ENCODE data around the gene RPIA. TPM values are rescaled to one million over a fixed set of nuclear protein-coding genes. Genes with fewer than 3 reads are reported as not detected.
"Not testable (repeated sequence)": the region's sequence is repeated elsewhere in the genome, so short reads cannot be mapped to it uniquely, and the experiment has no call there.

The RPIA gene
- total RNA-seq, 2 donors from 2014 or later, result 20.1 to 28.5 TPM

DNA sequence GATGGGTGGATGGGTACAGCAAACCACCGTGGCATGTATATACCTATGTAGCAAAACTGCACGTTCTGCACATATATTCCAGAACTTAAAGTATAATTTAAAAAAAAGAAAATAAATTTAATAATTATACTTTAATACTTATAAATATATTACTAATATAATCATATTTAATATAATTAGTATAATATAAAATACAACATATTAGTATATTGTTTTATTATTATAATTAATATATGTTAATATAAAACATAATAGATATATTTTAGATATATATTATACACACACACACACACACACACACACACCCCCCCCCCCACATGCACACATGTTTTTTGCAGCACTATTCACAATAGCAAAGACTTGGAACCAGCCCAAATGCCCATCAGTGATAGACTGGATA is 29.8 kb downstream of the RPIA start:
- no peak for ATAC-seq
- no peak for DNase-seq
- intact Hi-C loops (cut with DNase I, micrococcal nuclease), result no loop called here

DNA sequence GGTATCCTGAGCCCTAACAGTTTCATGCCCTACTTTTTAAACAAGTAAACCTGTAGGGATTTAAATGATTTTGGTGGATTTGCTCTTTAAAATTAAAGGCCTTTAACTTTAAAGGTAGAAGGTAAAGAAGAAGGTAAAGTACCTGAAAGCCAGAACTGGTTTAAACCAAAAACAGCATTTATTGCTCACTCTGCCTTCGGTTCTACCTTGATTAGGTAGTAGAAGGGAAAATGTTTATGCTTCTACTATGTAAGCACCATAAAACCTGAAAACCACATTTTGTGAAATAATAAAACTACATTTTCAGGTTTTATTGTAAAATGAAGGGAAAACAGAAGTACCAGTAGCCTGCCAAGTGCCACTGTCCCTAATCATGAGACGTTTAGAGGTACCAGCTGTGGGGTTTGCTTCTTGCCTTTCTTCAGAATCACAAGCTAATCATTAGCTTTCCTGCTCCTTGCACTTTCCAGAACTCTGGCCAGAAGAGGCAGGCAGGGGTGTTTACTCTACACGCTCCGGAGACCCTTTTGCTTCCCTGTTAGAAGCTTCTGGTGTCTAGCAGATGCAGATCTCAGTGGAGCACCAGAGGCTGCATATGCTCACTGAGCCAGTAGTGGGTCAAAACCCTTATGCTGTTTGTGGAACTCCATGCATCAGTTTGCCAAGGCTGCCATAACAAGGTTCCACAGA is 33.3 kb downstream of the RPIA start:
- peak; percentile 82 for ATAC-seq
- no peak for DNase-seq
- intact Hi-C loops (cut with DNase I, micrococcal nuclease), result no loop called here

GRCh38 chr2:88729061-88729745 is 37.7 kb downstream of the RPIA start:
- intact Hi-C loops (cut with DNase I, micrococcal nuclease), result no loop called here
- no peak for DNase-seq
- ATAC-seq, result no peak

- ATAC-seq, result no peak
- DNase-seq, result no peak
- intact Hi-C loops (cut with DNase I, micrococcal nuclease), result no loop called here
Observed at GRCh38 chr2:88733155-88733902, 41.9 kb downstream of the RPIA start.

DNA sequence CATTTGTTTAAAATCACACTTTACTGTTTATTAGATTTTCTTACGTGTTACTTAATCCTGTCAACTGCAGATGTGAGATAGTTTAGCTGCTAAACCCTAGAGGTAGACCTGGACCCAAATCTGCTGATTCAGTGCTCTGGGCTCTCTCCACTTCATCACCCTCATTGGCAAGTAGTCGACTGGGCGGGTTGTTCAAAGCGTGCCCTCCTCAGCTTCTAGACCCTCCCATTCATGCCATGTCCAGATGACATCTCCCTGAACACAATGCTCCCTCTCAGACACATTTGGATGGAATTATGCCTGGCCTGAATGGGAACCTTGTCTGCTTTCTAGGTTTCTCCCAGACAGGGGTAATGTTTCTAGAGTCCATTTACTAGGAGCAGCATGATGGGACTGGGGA is 43.7 kb downstream of the RPIA start:
- DNase-seq (no peak), ATAC-seq (no peak)
- intact Hi-C loops (cut with DNase I, micrococcal nuclease), result no loop called here

- ATAC-seq (peak; percentile 65), DNase-seq (no peak)
- intact Hi-C loops (cut with DNase I, micrococcal nuclease), result no loop called here
Observed at GRCh38 chr2:88735853-88736252, 44.4 kb downstream of the RPIA start.

DNA sequence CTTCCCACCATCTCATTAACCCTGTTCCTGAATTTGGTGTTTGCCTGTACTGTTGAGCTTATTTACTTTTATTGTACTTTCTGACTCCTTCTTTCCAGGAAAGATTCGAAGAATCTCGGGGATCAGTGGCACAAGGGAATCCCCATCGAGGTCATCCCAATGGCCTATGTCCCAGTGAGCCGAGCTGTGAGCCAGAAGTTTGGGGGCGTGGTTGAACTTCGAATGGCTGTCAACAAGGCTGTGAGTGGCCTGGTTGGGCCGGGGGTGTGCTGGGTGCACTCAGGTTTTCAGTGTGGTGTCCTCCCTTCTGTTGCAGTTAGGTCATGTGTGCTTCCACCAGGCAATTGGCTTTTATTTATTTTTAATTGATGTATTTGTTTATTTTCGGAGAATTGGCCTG is 45.0 kb downstream of the RPIA start:
- no peak for DNase-seq
- intact Hi-C loops (cut with DNase I, micrococcal nuclease), result no loop called here
- ATAC-seq, result peak; percentile 54

DNA sequence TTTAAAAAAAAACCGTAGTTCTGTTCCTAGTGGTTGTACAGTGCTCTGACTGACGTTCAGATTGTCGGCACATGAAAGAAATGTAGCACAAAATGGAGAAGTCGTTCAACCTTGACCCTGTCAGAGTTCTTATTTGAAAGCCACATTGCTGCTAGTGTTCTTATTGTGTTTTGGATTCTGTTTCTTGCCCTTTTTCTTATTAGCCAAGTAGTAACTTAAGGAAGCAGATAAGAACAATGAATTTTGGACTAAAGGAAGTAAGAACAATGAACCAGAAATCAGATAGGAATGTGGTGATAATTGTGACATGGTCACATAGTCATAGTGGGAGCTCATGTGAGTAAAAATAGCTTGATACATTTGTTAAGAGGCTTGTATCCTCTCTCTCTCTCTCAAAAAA is 45.9 kb downstream of the RPIA start:
- intact Hi-C loops (cut with DNase I, micrococcal nuclease), result no loop called here
- ATAC-seq, result no peak
- DNase-seq, result no peak

- no peak for DNase-seq
- intact Hi-C loops (cut with DNase I, micrococcal nuclease), result no loop called here
- ATAC-seq, result no peak
Observed at GRCh38 chr2:88738271-88738670, 46.8 kb downstream of the RPIA start.

DNA sequence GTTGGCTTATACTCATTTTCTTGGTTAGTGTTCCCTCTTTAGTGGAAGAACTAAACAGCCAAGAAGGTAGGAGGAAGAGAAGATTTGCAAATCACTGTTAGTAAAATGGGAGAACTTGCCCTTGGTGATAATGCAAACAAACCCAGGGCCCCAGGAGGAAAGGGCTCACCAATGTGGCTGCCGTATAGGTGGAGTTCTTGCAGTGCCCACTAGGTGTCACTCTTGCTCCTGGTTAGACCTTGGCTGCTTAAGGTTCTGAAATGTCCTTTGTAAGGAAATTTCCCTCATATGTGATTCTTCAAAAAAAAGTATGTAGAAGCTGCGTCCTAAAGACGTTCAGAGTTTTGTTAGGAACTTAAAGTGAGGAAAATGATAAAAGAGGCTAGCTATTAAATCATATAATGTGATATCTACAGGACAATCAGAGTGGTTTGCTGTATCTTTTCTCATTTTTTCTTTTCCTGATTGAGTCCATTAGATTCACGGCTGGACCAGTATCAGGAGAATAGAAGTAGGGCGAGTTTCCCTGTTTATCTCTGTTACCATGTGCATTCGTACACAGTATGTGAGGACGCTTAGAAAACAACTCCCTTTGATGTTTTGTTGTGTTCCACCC is 48.6 kb downstream of the RPIA start:
- ATAC-seq, result peak; percentile 87
- intact Hi-C loops (cut with DNase I, micrococcal nuclease), result loop anchor here in 1 of 2 donors (10.0 kb wide), 1 partner anchor 85 kb away; no protein-coding TSS in a partner anchor
- peak; percentile 57 to 84 for DNase-seq

DNA sequence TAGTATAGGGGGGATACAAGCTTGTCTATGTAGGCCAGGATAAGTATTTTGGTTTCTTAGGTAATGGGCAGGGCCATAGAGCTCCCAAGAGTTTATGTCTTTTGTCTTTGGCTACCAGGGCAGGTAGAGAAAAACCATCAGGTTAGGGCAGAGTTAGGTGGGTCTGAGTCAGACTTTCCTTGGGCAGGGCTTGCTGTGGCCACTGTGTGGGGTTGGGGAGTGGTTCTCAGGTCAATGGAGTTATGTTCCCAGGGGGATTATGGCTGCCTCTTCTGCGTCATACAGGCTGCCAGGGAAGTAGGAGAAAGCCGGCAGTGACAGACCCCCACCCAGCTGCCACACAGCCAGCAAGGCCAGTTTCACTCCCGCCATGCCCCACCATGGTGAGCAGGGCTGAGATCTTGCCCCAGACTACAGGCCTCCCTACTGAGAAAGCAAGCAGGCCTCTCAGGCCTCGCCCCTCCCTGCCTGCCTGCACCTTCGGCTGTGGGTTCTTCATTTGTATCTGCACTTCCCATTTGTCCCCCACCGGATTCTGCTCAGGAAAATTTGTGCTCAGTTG is 55.5 kb downstream of the RPIA start:
- no peak for DNase-seq
- intact Hi-C loops (cut with DNase I, micrococcal nuclease), result loop anchor here in 1 of 2 donors (10.0 kb wide), 1 partner anchor 78 kb away; no protein-coding TSS in a partner anchor
- ATAC-seq, result no peak

DNA sequence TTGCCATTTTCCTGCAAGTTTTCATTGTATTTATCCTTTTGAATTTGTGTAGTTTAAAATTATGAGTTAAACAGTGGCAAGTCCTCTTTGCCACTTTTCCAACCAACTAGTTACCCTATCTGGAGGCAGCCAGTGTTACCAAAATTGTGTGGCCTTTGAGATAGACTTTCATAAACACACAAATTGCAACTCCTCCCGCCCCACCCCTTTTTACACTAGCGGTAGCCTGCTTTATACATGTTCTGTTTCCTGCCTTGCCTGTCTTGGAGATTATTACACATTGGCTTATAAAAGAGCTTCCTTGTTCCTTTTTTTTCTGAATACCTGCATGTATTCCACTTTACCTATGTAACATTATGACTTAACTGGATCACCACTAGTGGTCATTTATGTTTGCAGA is 56.5 kb downstream of the RPIA start:
- intact Hi-C loops (cut with DNase I, micrococcal nuclease), result loop anchor here in 1 of 2 donors (10.0 kb wide), 1 partner anchor 77 kb away; no protein-coding TSS in a partner anchor
- DNase-seq, result peak; percentile 54 to 62
- peak; percentile 99 for ATAC-seq

GRCh38 chr2:88751768-88752167 is 60.3 kb downstream of the RPIA start:
- DNase-seq, result no peak
- intact Hi-C loops (cut with DNase I, micrococcal nuclease), result no loop called here
- ATAC-seq, result no peak

DNA sequence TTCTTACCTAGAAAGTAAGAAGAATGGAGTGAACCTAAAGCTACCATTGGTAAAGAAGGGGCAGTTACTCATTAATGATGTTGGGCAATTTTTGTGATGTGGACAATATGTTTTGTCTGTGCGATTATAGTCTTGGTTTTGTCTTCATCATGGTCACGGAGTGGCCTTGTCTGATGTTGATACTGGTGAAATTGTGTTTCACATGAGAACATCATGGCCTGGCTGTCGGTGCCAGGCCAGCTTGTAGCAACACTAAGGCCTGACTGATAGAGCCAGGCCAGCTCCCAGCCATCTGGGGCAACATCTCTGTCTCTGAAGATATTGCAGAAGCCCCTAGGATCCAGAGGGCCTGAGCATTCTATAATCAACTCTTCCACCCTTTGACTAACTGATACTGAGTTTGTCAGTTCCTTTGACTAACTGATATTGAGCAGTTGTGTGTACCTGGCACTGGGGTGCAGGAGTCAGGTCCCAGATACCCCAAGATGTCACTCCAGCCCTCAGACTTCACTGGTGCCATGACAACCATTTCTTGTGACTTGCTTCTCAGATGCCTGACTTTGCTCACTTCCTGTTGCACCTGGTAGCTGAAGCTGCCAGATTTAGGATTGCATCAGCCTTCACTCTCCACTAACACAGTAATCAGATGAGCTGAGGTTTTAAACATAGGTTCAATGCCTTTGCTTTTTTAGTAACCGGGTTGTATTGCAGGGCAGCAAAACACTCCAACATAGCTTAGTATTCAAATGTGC is 62.5 kb downstream of the RPIA start:
- no peak for ATAC-seq
- intact Hi-C loops (cut with DNase I, micrococcal nuclease), result no loop called here
- DNase-seq, result no peak

DNA sequence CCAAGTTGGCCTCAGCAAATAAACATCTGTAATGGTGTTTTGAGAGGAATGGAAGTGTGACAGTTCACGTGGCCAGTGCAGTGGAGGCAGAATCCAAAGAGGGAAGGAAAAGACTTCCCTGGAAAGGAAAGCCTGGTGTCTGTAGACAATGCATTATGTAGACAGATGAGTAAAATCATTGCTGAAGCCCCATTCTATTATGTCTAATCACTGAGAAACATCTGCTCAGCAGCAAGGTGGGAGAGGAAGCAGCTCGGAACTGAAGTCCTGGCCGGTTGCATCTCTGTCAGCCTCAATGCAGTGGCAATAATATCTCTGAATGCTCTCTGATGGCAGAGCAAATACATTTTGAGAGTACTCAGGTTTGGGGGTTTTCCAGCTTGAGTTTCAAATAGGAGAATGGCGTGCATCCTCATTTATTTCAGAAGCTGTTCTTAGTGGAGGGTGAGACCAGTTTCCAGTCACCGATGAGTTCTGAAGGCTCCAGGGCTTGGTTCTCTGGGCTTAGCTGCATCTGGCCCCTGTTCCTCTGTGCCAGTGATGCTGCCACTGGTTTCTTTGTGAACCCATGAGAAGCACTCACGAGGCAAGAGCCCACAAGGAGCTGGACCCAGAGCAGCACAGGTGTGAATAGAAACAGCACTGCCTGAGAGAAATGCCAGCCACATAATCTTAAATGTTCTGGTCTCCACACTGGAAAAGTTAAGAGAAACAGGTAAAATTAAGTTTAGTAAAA is 63.3 kb downstream of the RPIA start:
- ATAC-seq, result no peak
- no peak for DNase-seq
- intact Hi-C loops (cut with DNase I, micrococcal nuclease), result no loop called here

GRCh38 chr2:88755836-88756235 is 64.4 kb downstream of the RPIA start:
- intact Hi-C loops (cut with DNase I, micrococcal nuclease), result no loop called here
- DNase-seq (no peak), ATAC-seq (no peak)

GRCh38 chr2:88757025-88757424 is 65.6 kb downstream of the RPIA start:
- DNase-seq, result no peak
- intact Hi-C loops (cut with DNase I, micrococcal nuclease), result no loop called here
- no peak for ATAC-seq

DNA sequence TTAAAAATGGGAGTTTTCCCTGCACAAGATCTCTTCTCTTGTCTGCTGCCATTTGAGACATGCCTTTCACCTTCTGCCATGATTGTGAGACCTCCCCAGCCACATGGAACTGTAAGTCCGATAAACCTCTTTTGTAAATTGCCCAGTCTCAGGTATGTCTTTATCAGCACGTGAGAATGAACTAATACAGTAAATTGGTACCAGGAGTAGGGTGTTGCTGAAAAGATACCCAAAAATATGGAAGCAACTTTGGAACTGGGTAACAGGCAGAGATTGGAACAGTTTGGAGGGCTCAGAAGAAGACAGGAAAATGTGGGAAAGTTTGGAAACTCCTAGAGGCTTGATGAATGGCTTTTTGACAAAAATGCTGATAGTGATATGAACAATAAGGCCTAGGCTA is 67.2 kb downstream of the RPIA start:
- ATAC-seq; intact Hi-C loops (cut with DNase I, micrococcal nuclease); DNase-seq: not testable (repeated sequence)
